Measurements from ENCODE around the gene CPNE4.
"Not testable (repeated sequence)": the region's sequence is repeated elsewhere in the genome, so short reads cannot be mapped to it uniquely, and the experiment has no call there.

The CPNE4 gene

GRCh38 chr3:131957980-131958379, 76.8 kb downstream of the CPNE4 start:
- DNase-seq = no peak

- DNase-seq = no peak
Measured at GRCh38 chr3:131957511-131957910, 77.3 kb downstream of the CPNE4 start.

DNA sequence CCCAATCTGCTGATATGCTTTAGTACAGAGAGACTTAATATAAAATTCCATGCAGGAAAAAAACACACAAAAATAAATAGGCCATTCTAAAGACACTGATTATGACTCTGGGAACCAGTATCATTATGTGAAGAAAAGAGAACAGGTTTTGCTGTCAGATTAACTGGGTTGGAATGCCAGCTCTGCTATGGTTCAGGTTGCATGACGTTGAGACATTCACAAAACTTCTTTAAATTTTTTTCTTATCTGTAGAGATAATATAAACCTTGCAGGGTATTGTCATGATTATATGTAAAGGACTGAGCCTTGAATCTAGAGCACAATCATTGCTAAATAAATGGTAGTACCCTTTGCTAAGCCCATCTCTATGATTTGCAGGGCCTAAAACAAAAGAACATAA, 86.0 kb downstream of the CPNE4 start:
- DNase-seq = no peak

- no peak for DNase-seq
Measured at GRCh38 chr3:131944676-131945075, 90.1 kb downstream of the CPNE4 start.

DNA sequence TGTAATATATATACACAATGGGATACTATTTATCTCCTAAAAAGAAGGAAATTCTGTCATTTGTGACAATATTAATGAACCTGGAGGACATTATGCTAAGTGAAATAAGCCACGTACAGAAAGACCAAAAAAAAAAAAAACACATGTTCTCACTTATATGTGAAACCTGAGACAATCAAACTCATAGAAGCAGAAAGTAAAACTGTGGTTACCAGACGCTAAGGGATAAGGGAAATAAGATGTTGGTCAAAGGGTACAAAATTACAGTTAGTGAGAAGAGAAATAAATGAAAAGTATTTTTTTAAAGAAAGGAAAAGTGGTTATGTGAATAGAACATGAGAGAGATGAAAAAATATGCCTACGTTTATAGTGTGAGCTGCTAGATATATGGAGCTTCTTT, 101.1 kb downstream of the CPNE4 start:
- peak in 1 of 2 experiments; percentile 4 for DNase-seq

GRCh38 chr3:131928593-131928992, 106.2 kb downstream of the CPNE4 start:
- no peak for DNase-seq

GRCh38 chr3:131925571-131925970, 109.2 kb downstream of the CPNE4 start:
- DNase-seq = no peak

GRCh38 chr3:131922356-131922755, 112.5 kb downstream of the CPNE4 start:
- no peak for DNase-seq

- DNase-seq = no peak
Measured at GRCh38 chr3:131917006-131917405, 117.8 kb downstream of the CPNE4 start.

DNA sequence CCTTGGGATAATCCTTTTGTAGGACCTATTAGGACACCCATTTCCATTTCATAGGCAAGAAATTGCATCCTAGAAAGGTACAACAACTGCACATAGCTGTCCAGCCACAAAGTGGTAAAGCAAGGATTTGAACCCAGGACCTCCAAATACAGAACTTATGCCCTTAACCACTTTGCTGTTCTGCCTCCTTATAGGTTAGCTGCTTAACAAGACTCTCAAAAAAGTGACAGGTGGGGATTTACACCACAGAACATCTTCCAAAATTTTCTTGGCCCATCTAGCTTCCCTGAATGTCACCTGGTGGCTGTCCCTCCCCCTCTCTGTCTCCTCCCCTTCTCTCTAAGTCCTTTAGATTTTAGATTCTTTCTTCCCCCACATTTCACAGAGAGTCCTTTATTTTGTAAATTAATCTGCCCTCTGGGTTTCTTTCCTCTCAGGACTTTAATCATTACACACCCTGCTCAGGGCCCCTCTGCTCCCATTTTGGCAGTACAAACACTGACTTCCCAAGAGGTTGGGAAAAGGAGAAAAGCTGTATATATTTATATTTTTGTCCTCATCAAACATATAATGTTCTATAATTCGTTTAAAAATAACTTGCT, 120.6 kb downstream of the CPNE4 start:
- no peak for DNase-seq

- no peak for DNase-seq
Measured at GRCh38 chr3:131912255-131912654, 122.6 kb downstream of the CPNE4 start.

DNA sequence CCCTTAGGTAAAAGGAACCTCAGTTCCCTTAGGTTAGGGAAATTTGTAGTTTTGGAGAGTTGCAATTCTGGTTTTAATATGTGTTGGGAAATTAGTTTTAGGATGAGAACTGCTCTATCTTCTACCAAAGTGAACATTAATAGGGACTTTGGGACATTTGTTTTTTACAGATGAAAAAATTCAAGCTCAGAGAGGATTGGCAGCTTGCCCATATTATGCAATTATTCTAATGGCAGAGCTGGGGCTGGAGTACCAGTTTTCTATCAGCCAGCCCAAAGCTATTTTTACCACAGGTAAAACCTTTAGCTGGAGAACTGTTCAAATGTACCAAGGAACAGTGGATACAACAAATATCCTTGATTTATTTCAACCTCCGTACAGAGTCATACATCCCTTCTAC, 127.0 kb downstream of the CPNE4 start:
- no peak for DNase-seq

DNA sequence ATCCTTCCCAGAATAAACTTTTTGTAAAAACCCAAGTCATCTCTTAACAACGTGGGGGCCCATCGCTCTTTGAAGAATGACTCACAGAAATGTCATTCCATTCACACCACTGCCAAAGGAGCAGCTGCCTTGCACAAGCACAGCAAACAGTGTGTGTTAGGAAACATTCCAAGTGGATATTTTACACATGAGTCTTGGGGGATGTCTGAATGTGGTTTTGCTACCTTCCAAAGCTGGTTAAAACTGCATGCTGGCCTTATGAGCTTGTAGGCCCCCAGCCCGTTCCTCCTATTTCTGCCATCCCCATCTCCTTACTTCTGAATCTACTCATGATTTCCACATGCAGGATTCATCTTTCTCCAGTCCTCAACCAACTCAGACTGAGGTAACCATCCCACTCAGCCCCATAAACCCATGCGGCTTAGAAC, 130.8 kb downstream of the CPNE4 start:
- no peak for DNase-seq

- no peak for DNase-seq
Measured at GRCh38 chr3:131901686-131902085, 133.1 kb downstream of the CPNE4 start.

GRCh38 chr3:131900891-131901290, 133.9 kb downstream of the CPNE4 start:
- no peak for DNase-seq

DNA sequence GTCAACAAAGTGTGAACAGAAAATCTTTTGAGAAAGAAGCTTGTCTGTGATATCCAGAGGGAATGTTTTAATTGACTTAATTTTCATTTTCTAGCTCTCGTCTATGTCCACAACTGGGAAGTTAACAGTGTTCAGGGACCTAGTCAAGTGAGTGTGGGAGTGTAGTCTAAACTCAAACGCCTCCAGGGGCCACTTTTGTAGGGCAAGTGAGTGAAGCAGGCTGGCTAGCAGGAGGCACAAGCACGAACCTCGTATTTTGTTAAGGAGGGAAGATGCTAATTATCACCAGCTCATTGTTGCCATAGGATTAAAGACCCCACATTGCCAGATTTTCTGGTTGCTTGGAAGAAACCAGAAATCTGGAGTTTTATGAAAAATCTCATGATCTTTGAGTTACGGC, 135.8 kb downstream of the CPNE4 start:
- DNase-seq = no peak

- DNase-seq = no peak
Measured at GRCh38 chr3:131898346-131898745, 136.5 kb downstream of the CPNE4 start.

DNA sequence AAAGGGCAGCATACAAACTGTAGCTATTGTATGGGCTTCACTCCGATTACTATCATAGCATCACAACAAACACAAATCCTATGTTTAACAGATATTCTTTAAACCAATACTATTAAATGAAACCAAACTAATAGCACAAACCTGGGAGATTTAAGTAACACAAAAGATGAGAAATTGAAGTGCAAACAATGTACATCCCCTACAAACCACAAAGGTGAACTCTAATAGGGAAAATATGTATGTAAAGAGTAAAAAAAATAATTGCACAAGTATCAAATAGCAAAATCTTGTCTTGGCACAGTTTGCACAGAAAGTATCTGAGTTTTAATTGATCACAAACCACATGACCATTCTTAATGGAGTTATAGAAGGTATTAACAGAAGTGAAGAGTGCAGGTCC, 138.5 kb downstream of the CPNE4 start:
- no peak for DNase-seq

DNA sequence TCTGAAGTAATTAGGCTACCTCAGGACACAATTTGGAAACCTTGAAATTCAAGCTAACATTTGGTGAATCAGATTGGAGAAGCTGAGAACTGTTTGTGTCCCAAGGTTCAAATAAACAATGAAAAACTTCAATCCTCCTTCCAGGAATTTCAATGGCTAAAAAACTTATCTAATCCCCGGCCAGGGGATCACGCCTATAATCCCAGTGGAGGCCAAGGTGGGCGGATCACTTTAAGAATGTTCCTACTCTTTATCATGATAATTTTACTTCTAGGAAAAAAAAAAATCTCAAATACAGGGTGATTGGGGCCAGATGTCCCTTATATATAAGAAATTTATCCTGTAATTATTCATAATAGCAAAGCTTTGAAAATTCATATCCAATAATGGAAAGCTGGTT, 139.0 kb downstream of the CPNE4 start:
- DNase-seq = no peak

GRCh38 chr3:131892331-131892730, 142.5 kb downstream of the CPNE4 start:
- no peak for DNase-seq

GRCh38 chr3:131885871-131886270, 148.9 kb downstream of the CPNE4 start:
- not testable (repeated sequence) for DNase-seq

DNA sequence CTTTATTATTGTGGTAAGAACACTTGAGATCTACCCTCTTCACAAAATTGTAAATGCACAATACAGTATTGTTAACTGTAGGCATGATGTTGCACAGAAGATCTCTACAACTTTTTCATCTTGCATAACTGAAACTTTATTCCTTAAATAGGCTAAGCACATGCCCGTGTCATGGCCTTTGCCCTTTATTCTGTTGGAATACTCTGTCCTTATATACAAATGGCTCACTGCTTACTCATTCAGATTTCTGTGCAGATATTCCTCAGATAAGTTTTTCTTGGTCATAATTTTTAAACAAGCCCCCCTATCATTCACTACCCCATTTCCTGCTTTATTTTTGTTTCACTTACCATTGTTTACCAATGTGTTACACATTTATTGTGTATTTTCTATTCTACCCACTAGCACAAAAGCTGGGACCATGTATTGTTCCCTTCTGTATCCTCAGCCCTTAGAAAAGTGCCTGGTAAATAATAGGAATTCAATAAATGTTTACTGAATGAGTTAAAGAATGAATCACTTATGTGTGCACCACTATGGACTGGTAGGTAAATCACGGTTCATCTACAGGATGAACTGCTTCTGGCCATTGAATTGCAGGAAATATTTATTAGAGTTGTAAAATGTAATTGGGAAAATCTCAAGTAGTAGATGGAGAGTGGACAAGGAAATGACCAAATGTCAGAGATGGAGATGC, 151.0 kb downstream of the CPNE4 start:
- no peak for DNase-seq

GRCh38 chr3:131883086-131883485, 151.7 kb downstream of the CPNE4 start:
- DNase-seq = no peak

- DNase-seq = no peak
Measured at GRCh38 chr3:131881777-131882176, 153.0 kb downstream of the CPNE4 start.

DNA sequence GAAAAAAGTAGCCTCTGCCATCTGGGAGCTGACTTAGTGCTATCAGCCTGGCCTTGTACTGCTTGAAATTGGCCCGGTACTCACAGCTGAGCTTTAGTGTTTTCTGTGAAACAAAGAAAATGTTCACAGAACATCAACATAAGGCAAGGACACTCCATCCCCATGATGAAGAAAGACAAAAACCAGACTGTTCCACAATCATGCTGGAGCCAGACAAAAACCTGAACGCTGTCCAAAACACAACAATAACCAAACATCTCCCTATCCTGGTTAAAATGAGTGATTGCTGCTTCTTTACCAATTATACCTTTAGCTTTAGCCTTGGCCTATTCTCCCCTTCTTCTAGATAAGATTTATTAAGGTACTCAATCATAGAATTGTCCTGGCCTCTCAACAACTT, 153.9 kb downstream of the CPNE4 start:
- no peak for DNase-seq

Measured in NCI-H524 (cell line).